Measurements from ENCODE around the gene SCN5A.

GRCh38 chr3:38532529-38532928 lies 117.0 kb downstream of the SCN5A start:
- TF ChIP-seq CTCF (conservative IDR thresholded peaks at IDR 0.05; ENCODE audit: low read depth in 2 of 2): no peak
- no peak for TF ChIP-seq ETS1 (IDR thresholded peaks at IDR 0.05)
- TF ChIP-seq EZH2 (IDR thresholded peaks at IDR 0.05; ENCODE audit: low read depth, unreplicated experiment): no peak
- TF ChIP-seq POLR2AphosphoS5 (IDR thresholded peaks at IDR 0.05; ENCODE audit: low read depth): no peak
- no peak for TF ChIP-seq CREB1 (CRISPR knock-in tag; IDR thresholded peaks at IDR 0.05; ENCODE audit: low read depth)
- no peak for TF ChIP-seq REST (IDR thresholded peaks at IDR 0.05; ENCODE audit: unreplicated experiment)
